ENCODE data around the gene MOB4. TPM values are rescaled to one million over a fixed set of nuclear protein-coding genes. Genes with fewer than 3 reads are reported as not detected.

Gene MOB4
- total RNA-seq: 14.6 and 19.7 TPM in 2 replicates

DNA sequence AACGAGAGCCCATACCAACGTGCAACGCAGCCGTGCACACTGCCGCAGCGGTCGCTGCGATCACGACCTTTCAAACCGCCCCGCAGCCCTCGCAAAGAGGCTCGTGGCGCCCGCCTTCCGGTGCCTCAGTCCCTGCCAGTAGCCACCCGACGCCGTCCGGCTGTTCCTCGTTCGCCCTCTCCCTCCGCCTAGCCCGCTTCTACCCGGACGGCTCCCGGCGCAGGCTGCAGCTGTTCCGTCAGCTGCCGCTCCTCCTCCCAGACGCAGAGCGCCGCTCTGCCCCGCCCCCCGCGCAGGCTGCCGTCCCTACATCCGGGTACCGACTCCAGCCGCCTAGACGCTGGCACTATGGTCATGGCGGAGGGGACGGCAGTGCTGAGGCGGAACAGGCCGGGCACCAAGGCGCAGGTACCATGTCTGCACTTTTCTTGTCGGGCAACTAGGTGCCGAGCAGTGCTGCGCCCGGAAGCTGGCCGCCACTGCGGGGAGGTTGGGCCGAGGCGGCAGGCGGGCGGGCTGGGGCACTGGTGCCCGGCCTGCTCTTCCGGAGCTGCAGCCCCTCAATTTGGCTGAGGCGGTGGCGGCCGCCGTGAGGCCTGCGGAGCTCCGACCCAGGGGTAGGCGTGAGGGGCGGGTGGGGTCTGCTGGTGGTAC, at the start of gene MOB4:
MOB4 (plus strand) TSS at position 328 of the 654 bp plus-strand sequence; CDS start at position 349, 21 bp downstream.

GRCh38 chr2:197499594-197500502, 16.0 kb upstream of the MOB4 start, which contains the start of the genes HSPD1 and HSPE1:
HSPD1 (minus strand) TSS chr2:197499840; CDS start chr2:197498848, 992 bp downstream.
HSPE1 (plus strand) TSS chr2:197500379; CDS start chr2:197500437, 58 bp downstream.

Other genes with a start within 250 kb of the MOB4 start
- 2.9 and 6.5 TPM in 2 replicates for gene ANKRD44, start 205.3 kb upstream of the MOB4 start, total RNA-seq
- 86.5 and 91.9 TPM in 2 replicates for gene SF3B1, start 81.0 kb upstream of the MOB4 start, total RNA-seq
- 12.3 and 14.7 TPM in 2 replicates for gene COQ10B, start 62.5 kb upstream of the MOB4 start, total RNA-seq
- 92.3 and 241 TPM in 2 replicates for gene HSPD1, start 16.2 kb upstream of the MOB4 start, total RNA-seq
- gene HSPE1, start 15.7 kb upstream of the MOB4 start, total RNA-seq: 30.3 and 127 TPM in 2 replicates
- 0.16 and 1.0 TPM in 2 replicates for gene RFTN2, start 159.5 kb downstream of the MOB4 start, total RNA-seq
- 7.1 and 7.5 TPM in 2 replicates for gene MARS2, start 189.3 kb downstream of the MOB4 start, total RNA-seq

All from mesangial cell (primary cell).